ENCODE data around the gene DCK.
"Not testable (repeated sequence)": the region's sequence is repeated elsewhere in the genome, so short reads cannot be mapped to it uniquely, and the experiment has no call there.

The DCK gene

DNA sequence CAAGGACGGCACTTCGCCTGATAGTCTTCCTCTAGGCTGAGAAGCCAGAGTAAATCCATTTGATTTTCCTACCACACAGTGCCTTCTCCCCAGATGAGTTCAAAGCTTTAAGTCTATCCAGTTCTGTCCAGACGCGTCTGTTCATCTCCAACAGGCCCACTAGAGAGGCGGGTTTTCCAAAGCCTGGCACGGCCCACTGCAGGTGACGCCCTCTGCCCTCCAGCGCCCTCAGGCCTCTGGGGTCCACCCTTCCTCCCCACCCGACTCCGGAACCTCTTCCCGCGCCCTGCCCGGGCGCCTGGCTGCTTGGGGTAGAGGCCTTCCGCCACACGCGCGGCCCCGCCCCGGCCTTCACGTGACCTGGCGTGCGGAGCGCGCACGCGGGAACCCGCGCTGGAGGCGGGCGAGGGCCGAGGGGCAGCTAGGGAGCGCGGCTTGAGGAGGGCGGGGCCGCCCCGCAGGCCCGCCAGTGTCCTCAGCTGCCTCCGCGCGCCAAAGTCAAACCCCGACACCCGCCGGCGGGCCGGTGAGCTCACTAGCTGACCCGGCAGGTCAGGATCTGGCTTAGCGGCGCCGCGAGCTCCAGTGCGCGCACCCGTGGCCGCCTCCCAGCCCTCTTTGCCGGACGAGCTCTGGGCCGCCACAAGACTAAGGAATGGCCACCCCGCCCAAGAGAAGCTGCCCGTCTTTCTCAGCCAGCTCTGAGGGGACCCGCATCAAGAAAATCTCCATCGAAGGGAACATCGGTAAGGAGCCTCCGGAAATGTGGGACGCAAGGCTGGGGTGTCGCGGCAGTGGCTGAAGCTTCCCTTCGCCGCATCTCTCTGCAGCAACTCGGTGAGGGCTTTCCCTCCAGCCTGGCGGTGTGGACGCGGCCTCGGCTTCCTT lies at the start of gene DCK:
DCK (plus strand) TSS at position 469 of the 888 bp plus-strand sequence; CDS start at position 656, 187 bp downstream.
- peak; percentile 88 to 90 for DNase-seq

GRCh38 chr4:70945046-70945445 lies 48.4 kb upstream of the DCK start:
- DNase-seq: no peak

- DNase-seq: no peak
These were observed 47.9 kb upstream of the DCK start for GRCh38 chr4:70945452-70946055.

- DNase-seq: no peak
These were observed 46.5 kb upstream of the DCK start for GRCh38 chr4:70946939-70947338.

- DNase-seq: no peak
These were observed 44.7 kb upstream of the DCK start for GRCh38 chr4:70948665-70949260.

GRCh38 chr4:70954032-70954431 lies 39.4 kb upstream of the DCK start:
- DNase-seq: no peak

DNA sequence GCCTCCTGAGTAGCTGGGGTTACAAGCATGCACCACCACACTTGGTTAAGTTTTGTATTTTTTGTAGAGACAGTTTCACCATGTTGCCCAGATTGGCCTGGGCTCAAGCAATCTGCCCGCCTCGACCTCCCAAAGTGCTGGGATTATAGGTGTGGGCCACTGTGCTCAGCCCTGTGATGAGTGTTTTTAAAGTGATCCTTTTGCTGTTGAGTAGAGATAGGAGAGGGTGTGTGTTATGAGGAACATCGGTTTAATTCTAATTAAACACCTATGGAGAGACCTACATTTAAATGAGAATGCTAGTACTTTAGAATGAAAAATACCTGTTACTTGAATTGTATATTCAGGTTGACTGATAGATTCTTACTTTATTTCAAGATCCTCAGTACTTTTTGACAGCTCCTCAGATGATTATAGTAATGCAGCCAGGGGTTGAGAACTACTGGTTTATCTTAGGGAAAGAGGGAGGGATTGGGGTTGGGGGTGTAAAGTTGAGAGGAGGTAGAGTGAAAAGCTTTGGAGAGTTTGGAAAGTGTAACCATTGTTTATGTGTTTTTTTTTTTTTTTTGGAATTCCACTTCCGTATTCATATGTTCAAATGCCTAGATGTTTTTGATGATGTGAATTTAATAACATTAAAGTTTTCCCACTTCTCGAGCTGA lies 36.8 kb upstream of the DCK start:
- DNase-seq: no peak

DNA sequence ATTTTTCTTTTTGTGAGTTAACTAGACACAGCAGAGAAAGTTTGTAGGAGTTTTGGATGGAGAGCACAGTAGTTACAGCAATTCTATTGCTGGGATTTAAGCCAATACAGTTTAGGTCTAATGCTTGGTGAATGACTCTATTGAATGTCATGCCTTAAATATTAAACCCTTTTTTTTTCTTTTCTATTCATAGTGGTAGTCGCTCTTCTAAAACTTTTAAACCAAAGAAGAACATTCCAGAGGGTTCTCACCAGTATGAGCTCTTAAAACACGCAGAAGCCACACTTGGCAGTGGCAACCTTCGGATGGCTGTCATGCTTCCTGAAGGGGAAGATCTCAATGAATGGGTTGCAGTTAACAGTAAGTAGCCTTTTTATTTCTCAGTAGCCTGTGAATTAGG lies 34.8 kb upstream of the DCK start:
- DNase-seq: no peak

GRCh38 chr4:70969076-70969475 lies 24.4 kb upstream of the DCK start:
- DNase-seq: no peak

GRCh38 chr4:70976252-70976651 lies 17.2 kb upstream of the DCK start:
- DNase-seq: no peak

DNA sequence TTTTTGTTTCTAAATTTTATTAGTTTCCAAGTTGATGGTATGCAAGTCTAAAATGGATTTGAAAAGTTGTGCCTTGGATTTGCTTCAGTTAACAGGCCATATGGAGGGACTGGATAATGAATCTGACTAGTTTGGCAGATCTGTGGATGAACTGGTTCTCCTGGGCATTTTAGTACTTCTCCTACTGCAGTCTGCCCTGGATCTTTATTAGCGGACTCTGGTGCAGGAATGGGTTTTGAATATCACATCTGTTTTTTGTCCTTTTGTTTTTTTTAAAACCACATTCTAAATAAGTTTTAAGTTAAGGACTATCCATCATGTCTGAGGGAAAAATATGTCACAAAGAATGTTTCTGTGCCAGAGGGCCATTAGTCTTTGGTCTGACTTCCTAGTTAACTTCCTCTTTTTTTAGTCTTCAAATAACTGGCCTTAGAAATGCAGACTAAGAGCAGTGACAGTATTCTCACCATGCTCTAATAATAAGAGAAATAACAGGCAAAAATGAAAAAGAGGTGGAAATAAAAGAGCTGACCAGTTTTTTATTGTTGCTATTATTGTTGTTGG lies 13.9 kb upstream of the DCK start:
- no peak for DNase-seq

GRCh38 chr4:70980196-70980595 lies 13.3 kb upstream of the DCK start:
- DNase-seq: no peak

GRCh38 chr4:70984106-70984505 lies 9.3 kb upstream of the DCK start:
- DNase-seq: no peak

DNA sequence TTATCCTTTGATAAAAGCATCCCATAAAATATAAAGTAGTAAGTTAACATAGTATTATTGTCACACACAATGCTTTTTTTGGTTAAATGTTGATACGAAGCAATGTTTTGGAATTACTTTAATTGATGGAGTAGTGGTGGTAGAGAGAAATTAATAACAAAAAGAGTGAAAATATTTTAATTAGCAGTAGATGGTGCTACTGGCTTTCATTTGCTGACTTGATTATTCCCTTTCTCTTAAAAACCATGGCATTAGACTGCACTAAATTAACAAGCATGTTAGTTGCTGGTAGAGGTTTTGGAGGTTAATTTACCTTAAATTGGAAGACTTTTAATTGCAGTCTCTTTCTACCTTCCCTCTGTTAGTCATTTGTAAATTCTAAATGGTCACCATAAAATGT lies 8.9 kb upstream of the DCK start:
- DNase-seq: no peak

GRCh38 chr4:70991596-70991995 lies 1.9 kb upstream of the DCK start:
- no peak for DNase-seq

GRCh38 chr4:70992391-70992881 lies 1.0 kb upstream of the DCK start:
- no peak for DNase-seq

DNA sequence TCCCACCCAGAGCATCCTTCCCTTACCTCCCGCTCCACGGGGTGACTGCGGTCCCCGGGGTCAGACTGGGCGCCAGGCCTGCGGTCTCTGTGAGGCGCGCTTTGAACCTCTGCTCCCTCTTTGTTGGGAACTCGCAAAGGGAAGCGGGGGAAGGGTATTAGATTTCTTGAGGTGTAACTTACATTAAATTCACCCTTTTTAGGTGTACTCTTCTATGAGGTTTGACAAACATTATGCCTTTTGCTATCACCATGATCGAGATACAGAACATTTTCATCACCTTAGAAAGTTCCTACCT lies 569 bp downstream of the DCK start:
- DNase-seq: no peak

DNA sequence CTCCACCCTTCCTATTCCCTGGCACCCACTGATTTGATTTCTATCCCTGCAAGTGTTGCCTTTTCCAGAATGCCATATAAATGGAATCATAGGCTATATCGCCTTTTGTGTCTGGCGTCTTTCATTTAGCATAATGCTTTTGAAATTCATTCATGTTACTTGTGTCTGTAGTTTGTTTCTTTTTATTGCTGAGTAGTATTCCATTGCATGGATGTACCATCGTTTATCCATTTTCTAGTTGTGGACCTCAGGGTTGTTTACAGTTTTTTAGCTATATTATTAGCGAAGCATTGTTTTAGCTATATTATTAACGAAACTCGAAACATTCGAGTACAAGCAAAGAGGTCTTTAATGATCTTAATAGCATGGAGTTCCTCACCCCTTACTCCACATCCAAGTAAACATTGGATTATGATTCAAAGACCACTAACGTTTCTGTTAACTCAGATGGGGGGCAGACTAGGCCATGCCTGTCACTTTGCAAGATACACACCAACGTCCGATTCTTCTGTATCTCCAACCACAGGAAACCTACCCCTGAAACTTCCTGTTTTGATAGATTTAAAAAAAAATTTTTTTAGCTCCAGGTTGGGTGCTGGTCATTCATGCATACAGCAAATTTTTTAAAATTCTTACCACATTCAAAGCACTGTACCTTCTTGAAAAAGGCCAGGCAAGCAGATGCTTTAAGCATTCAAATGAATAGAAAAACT lies 1.1 kb downstream of the DCK start:
- DNase-seq: no peak

GRCh38 chr4:70996018-70996360 lies 2.5 kb downstream of the DCK start:
- DNase-seq: peak in 1 of 2 donors; percentile 9

- no peak for DNase-seq
These were observed 3.6 kb downstream of the DCK start for GRCh38 chr4:70997036-70997435.

GRCh38 chr4:70997546-70997945 lies 4.1 kb downstream of the DCK start:
- DNase-seq: no peak

GRCh38 chr4:70999639-71000038 lies 6.2 kb downstream of the DCK start:
- not testable (repeated sequence) for DNase-seq

DNA sequence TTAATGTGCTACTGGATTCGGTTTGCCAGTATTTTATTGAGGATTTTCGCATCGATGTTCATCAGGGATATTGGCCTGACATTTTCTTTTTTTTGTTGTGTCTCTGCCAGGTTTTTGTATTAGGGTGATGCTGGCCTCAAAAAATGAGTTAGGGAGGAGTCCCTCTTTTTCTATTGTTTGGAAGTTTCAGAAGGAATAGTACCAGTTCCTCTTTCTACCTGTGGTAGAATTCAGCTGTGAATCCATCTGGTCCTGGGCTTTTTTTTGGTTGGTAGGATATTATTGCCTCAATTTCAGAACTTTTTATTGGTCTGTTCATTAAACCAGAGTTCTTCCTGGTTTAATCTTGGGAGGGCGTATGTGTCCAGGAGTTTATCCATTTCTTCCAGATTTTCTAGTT lies 7.9 kb downstream of the DCK start:
- not testable (repeated sequence) for DNase-seq

All from stimulated activated CD4-positive, alpha-beta T cell treated with anti-CD3 and anti-CD28 coated beads, Interleukin-2, amount 100 ng/mL, for 24 hours (primary cell).